Natural killer cell (primary cell): ENCODE data around the gene SF3A2. TPM values are rescaled to one million over a fixed set of nuclear protein-coding genes. Genes with fewer than 3 reads are reported as not detected.
A peak's percentile ranks its signal among the peaks of the same experiment; 100 is the strongest.

Experiments used
- ATAC-seq, 3 donors: fragments of 150-1000 bp in 2 of 3; fragments of 200-7000 bp in 1 of 3; cut with Tn5 transposase; 1 replicate in 1 of 3; 2 replicates in 2 of 3; pipeline ENCODE4 v1.10.0; 2021; ENCODE audit warnings: mild to moderate bottlenecking in 2 of 3, moderate library complexity in 2 of 3
- DNase-seq, 2 donors: peaks; one replicate each; pipeline versions ENCODE4 v3.0.0 to v3.0.0-alpha.2; 2013 to 2021; ENCODE audit warnings: mixed read lengths in 1 of 2
- H3K27ac ChIP-seq: one replicate; pipeline ENCODE4 v1.5.1; 2013; ENCODE audit warnings: mild to moderate bottlenecking, low read length
- H3K27me3 ChIP-seq: one replicate; pipeline ENCODE4 v1.6.1; 2013; ENCODE audit warnings: low read length; ENCODE audit not compliant: control insufficient read depth, insufficient read depth
- H3K36me3 ChIP-seq: one replicate; pipeline ENCODE4 v1.6.1; 2013; ENCODE audit warnings: low read length; ENCODE audit not compliant: control insufficient read depth, insufficient read depth
- H3K4me1 ChIP-seq: one replicate; pipeline ENCODE4 v1.6.1; 2013; ENCODE audit warnings: low read length; ENCODE audit not compliant: control insufficient read depth, insufficient read depth
- H3K4me3 ChIP-seq: one replicate; pipeline ENCODE4 v1.5.1; 2013; ENCODE audit warnings: low read length
- H3K9me3 ChIP-seq: one replicate; pipeline ENCODE4 v1.6.1; 2013; ENCODE audit warnings: low read length; ENCODE audit not compliant: control insufficient read depth, insufficient read depth
- H3K27ac Mint-ChIP-seq, 2 donors: one replicate each; pipeline ENCODE4 v1.8.0; 2022; ENCODE audit warnings: mild to moderate bottlenecking in 2 of 2, mixed read lengths in 2 of 2, moderate library complexity in 1 of 2
- H3K27me3 Mint-ChIP-seq, 2 donors: one replicate each; pipeline ENCODE4 v1.8.0; 2022; ENCODE audit warnings: low read depth in 2 of 2, mixed read lengths in 2 of 2
- H3K36me3 Mint-ChIP-seq: one replicate; pipeline ENCODE4 v1.8.0; 2022; ENCODE audit warnings: mixed read lengths
- H3K4me1 Mint-ChIP-seq, 2 donors: one replicate each; pipeline ENCODE4 v1.8.0; 2022; ENCODE audit warnings: mixed read lengths in 2 of 2
- H3K4me3 Mint-ChIP-seq: one replicate; pipeline ENCODE4 v1.8.0; 2022; ENCODE audit warnings: mild to moderate bottlenecking, moderate library complexity, mixed read lengths
- H3K9me3 Mint-ChIP-seq, 2 donors: one replicate each; pipeline ENCODE4 v1.8.0; 2022; ENCODE audit warnings: mixed read lengths in 2 of 2
- WGBS: methylation state at CpG from one replicate; pipeline ENCODE4 v1.1.7; 2013; ENCODE audit warnings: missing lambda C conversion rate; ENCODE audit not compliant: insufficient coverage; 5-methylcytosine and 5-hydroxymethylcytosine counted together
- intact Hi-C: fragments of 100-400 bp; cut with micrococcal nuclease; formaldehyde crosslinking; loops from one replicate; pipeline ENCODE4 v1.14.2; 2022
- total RNA-seq, 4 donors: library from RNA; stranded (reverse); fragments of 120-200 nt in 1 of 4; gene quantifications; one replicate each; pipeline versions ENCODE4 v1.2.3 to v1.2.4, GENCODE V29; 2013 to 2022
- TF ChIP-seq, protein P1 (sequence below): fragments of 200-600 bp; IDR thresholded peaks from one replicate; pipeline ENCODE4 v1.8.0; 2022; ENCODE audit warnings: antibody characterized with exemption

The SF3A2 gene
- total RNA-seq, 3 donors from 2014 or later (not counting 1 experiment from before 2014, with no cell fraction given), result 143 to 165 (median 147) TPM

DNA sequence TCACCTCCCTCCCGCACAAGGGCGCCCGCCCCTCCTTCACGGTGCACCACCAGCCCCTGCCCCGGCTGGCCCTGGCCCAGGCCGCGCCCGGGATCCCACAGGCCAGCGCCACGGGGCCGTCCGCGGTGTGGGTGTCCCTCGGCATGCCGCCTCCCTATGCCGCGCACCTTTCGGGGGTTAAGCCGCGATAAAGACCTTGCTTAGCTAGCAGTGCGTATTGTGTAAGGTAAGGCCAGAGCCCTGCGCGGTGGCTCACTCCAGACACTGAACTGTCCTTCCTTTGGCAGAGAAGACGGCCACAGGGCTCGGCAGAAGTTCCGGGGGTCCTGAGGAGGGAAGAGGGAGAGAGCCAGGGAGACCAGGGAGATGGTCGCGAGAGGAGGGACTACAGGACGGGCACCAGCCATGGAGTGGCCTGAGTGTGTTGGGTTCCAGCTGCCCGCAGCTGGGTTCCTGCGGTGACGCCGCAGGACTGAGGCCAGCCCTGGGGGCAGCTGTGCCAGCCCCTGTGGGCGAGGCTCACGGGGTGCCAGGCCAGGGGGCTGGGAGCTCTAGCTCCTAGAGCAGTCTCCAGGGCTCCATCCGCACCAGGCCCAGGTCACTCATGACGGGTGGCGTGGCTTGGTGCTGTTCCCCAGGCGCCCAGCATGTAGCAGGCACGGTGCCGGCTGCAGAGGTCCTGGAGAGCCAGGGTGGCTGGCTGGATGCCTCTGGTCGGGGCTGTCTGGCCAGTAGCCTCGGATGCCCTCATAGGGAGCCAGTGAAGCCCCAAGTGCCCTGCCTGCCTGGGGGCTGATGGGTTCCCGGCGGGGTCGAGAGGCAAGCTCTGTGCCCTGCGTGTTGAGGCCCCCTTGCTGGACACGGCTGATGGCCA lies 8.2 kb upstream of the SF3A2 start:
- H3K4me1 Mint-ChIP-seq, result peaks cover 6 to 11% of the 10 kb centered on the region in 2 donors
- H3K4me3 Mint-ChIP-seq, result no peak overlapping the region
- ATAC-seq (no peak), DNase-seq (no peak)
- H3K9me3 Mint-ChIP-seq, result no peaks in the 10 kb centered on the region
- no peaks in the 10 kb centered on the region for H3K36me3 Mint-ChIP-seq
- H3K27ac Mint-ChIP-seq, result no peak overlapping the region
- WGBS, result 96% methylated on average over 48 of the region's 48 CpGs
- peaks cover 7% of the 10 kb centered on the region for H3K4me1 ChIP-seq
- H3K27me3 Mint-ChIP-seq, result no peaks in the 10 kb centered on the region
- peaks cover 49% of the 10 kb centered on the region for H3K36me3 ChIP-seq
- H3K27ac ChIP-seq, result no peak overlapping the region
- intact Hi-C loops, result no loop called here
- no peaks in the 10 kb centered on the region for H3K27me3 ChIP-seq
- H3K9me3 ChIP-seq, result no peaks in the 10 kb centered on the region
- TF ChIP-seq, protein P1, sequence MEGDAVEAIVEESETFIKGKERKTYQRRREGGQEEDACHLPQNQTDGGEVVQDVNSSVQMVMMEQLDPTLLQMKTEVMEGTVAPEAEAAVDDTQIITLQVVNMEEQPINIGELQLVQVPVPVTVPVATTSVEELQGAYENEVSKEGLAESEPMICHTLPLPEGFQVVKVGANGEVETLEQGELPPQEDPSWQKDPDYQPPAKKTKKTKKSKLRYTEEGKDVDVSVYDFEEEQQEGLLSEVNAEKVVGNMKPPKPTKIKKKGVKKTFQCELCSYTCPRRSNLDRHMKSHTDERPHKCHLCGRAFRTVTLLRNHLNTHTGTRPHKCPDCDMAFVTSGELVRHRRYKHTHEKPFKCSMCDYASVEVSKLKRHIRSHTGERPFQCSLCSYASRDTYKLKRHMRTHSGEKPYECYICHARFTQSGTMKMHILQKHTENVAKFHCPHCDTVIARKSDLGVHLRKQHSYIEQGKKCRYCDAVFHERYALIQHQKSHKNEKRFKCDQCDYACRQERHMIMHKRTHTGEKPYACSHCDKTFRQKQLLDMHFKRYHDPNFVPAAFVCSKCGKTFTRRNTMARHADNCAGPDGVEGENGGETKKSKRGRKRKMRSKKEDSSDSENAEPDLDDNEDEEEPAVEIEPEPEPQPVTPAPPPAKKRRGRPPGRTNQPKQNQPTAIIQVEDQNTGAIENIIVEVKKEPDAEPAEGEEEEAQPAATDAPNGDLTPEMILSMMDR, result no peak
- no peak overlapping the region for H3K4me3 ChIP-seq

DNA sequence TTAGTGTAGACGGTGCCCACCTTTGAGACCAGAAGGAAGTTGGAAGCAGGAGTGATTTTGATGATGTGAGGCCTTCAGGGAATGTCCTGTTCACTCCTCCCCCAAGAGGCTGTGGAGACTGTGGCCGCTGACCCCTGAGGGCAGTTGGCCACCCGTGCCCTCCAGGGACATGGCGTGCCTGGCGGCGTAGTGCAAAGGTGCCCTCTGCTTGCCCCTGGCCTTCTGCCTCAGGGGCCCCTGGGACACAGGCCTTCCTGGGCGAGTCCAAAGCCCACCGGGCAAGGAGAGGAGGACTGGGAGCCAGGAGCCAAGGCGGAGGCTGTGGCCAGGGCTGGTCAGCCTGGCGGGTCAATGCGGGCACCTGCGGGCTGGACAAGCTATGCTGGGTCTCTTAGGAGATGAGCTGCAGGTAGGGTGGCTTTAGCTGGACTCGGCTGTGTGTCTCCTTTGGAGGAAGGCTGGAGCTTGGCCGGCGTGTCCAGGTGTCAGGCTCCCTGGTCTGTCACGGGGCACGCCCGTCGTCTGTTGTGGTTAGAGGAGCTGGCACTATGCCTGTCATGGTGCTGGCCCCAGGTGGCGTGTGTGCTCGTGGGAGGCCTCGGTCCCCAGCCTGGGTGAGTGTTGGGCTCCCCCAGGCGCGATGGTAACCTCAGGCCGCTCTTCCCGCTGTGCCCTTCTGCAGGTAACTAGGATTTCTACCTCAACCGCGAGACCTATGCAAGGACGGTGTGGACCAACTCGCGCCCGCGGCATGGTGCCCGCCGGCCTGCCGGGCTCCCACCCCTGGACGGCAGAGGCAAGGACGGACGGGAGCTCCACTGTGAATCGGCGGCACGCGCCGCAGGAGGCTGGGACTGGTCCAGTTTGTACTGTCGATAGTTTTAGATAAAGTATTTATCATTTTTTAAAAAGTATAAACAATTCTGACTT lies 7.3 kb upstream of the SF3A2 start:
- DNase-seq (no peak), ATAC-seq (no peak)
- TF ChIP-seq, protein P1, result no peak
- Mint-ChIP-seq H3K36me3 (no peaks in the 10 kb centered on the region), H3K4me1 (peaks cover 0 to 9% of the 10 kb centered on the region in 2 donors), H3K27ac (no peak overlapping the region), H3K27me3 (no peaks in the 10 kb centered on the region), H3K4me3 (no peak overlapping the region), H3K9me3 (no peaks in the 10 kb centered on the region)
- intact Hi-C loops, result loop anchor here (10.0 kb wide), 1 partner anchor 75 kb away; the partner anchor contains the start of gene AP3D1
- no peak overlapping the region for H3K27ac ChIP-seq
- WGBS, result 91% methylated on average over 39 of the region's 45 CpGs
- peaks cover 49% of the 10 kb centered on the region for H3K36me3 ChIP-seq
- H3K9me3 ChIP-seq, result no peaks in the 10 kb centered on the region
- peaks cover 9% of the 10 kb centered on the region for H3K4me1 ChIP-seq
- no peaks in the 10 kb centered on the region for H3K27me3 ChIP-seq
- no peak overlapping the region for H3K4me3 ChIP-seq

DNA sequence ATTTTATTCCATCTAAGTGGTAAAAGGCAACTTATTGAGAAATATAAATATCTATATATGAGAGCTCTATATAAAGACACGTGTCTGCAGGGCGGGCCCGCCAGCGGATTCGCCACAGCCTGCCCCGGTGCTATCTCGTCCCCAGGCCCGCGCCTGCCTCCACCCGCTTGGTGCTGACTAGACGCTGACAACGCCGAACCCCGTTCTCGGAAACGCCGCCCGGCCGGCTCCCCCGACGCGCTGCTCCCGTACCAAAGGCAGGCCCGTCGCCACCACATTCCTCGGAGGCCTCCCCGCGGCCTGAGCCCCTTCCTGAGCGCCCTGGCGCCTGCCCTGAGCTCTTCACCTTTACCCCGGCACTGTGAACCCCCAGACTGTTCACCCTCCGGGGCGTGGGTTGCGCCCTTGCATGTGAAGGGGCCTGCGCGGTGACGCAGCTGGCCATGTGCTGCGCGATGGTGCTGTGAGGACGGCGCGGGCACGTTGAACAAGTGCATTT lies 6.5 kb upstream of the SF3A2 start:
- Mint-ChIP-seq H3K27me3 (no peaks in the 10 kb centered on the region), H3K4me3 (peak overlapping the region; percentile 45), H3K27ac (peak overlapping the region in 1 of 2 donors; percentile 24), H3K9me3 (no peaks in the 10 kb centered on the region), H3K4me1 (peaks cover under 1 to 13% of the 10 kb centered on the region in 2 donors), H3K36me3 (no peaks in the 10 kb centered on the region)
- intact Hi-C loops, result loop anchor here (10.0 kb wide), 1 partner anchor 75 kb away; the partner anchor contains the start of gene AP3D1
- H3K4me3 ChIP-seq, result no peak overlapping the region
- H3K9me3 ChIP-seq, result no peaks in the 10 kb centered on the region
- ATAC-seq (no peak), DNase-seq (no peak)
- H3K27ac ChIP-seq, result no peak overlapping the region
- H3K4me1 ChIP-seq, result peaks cover 16% of the 10 kb centered on the region
- TF ChIP-seq, protein P1, result no peak
- no peaks in the 10 kb centered on the region for H3K27me3 ChIP-seq
- H3K36me3 ChIP-seq, result peaks cover 45% of the 10 kb centered on the region
- WGBS, result 97% methylated on average over 43 of the region's 43 CpGs
